AG04449 (cell line): ENCODE data around the gene GGCT.

Experiments used
- CTCF ChIA-PET: fragments of 350-600 bp; formaldehyde crosslinking; extraction: SDS; loops from one replicate; lab custom pipeline; 2021; ENCODE audit warnings: antibody characterized with exemption; lab: Yijun Ruan, JAX
- POLR2A ChIA-PET: fragments of 400-600, 350-600 bp; formaldehyde crosslinking; extraction: SDS; loops from one replicate; lab custom pipeline; 2020; ENCODE audit warnings: antibody characterized with exemption, inconsistent platforms; lab: Yijun Ruan, JAX
- DNase-seq: peaks from one replicate; pipeline ENCODE4 v3.0.0-alpha.2; 2010; ENCODE audit warnings: low read depth, low spot score
- H3K4me3 ChIP-seq: 2 replicates; pipeline ENCODE4 v1.5.1; 2011; ENCODE audit warnings: low read depth, mild to moderate bottlenecking, control low read depth, low read length
- CTCF ChIP-seq: IDR thresholded peaks from one replicate; pipeline ENCODE4 v1.5.1; 2011; ENCODE audit warnings: mild to moderate bottlenecking, moderate library complexity, low read length, control low read depth, inconsistent platforms; ENCODE audit not compliant: insufficient read depth; ENCODE audit errors: missing control alignments

GGCT gene

DNA sequence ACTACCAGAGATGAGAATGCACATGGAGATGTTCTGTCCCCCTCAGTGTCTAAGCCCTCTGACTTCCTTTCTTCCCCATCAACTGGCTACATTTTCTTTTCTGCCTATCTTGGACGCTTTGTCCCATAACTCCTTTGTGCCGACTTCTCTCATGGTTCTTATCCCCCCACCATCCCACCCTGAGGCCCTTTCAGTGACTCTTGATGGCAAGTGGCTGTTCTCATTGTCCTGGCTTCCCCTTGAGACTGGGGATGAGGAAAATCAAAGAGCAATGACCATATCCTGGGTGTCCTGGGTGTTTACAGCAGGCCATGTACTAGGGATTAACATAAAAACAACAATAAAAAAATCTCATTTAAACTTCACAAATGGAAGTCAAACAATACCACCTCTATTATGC, 18.8 kb upstream of the GGCT start:
- DNase-seq: no peak
- CTCF ChIA-PET: interaction anchor here (2.1 to 4.4 kb wide), 2 partner anchors 12 to 26 kb away, joined by 10 to 49 read pairs; no protein-coding TSS in a partner anchor
- TF ChIP-seq CTCF: no peak
- POLR2A ChIA-PET: no interaction called here
- no peak overlapping the region for H3K4me3 ChIP-seq

DNA sequence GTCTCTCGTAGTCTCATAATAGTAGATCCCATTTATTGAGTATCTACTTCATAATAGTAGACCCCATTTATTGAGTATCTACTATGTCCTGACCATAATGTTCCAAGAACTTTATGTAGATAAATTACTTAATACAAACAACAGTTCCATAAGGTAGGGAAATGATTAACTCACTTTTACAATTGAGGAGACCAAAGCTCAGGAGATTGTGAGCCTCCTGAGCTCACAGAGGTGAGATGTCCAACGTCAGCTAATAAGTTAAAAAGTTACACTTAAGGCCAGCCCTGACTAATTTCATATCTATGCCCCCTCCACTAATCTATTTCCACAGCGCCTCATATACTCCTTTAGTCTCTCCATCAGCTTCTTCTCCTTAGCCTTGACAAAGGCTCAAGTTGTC, 17.5 kb upstream of the GGCT start:
- H3K4me3 ChIP-seq: no peak overlapping the region
- no peak for TF ChIP-seq CTCF
- no peak for DNase-seq
- POLR2A ChIA-PET: no interaction called here
- CTCF ChIA-PET: interaction anchor here (1.0 to 4.4 kb wide), 7 partner anchors 11 to 245 kb away, joined by 3 to 49 read pairs (median 8); no protein-coding TSS in a partner anchor

- H3K4me3 ChIP-seq: no peak overlapping the region
- POLR2A ChIA-PET: interaction anchor here (0.6 kb wide), 1 partner anchor 178 kb away, joined by 4 read pairs; no protein-coding TSS in a partner anchor
- CTCF ChIA-PET: interaction anchor here (1.0 to 4.4 kb wide), 7 partner anchors 10 to 245 kb away, joined by 3 to 49 read pairs (median 8); no protein-coding TSS in a partner anchor
- no peak for TF ChIP-seq CTCF
- peak; percentile 17 for DNase-seq
These were observed 16.9 kb upstream of the GGCT start for GRCh38 chr7:30521532-30521931.

DNA sequence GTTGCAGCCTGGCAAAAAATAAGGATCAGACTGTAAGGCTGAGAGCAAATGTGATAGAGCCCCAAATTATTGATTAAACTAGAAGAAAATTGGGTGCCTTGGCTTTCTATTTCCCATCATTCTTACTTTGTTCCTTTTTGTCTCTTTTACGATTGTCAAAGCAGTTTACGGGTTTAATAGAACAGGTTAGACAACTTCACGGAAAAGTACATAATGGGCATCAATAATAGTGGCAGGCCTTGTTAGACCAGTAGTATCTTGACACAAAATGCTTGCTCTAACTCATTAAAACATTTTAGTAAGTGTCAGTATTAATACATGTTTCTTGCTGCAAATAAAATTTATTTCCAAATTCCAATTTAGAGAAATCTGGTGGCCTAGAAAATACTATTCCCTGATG, 14.5 kb upstream of the GGCT start:
- POLR2A ChIA-PET: no interaction called here
- CTCF ChIA-PET: interaction anchor here (4.4 kb wide), 1 partner anchor 8 kb away, joined by 49 read pairs; no protein-coding TSS in a partner anchor
- no peak overlapping the region for H3K4me3 ChIP-seq
- no peak for DNase-seq
- TF ChIP-seq CTCF: no peak

- TF ChIP-seq CTCF: no peak
- DNase-seq: no peak
- POLR2A ChIA-PET: no interaction called here
- H3K4me3 ChIP-seq: no peak overlapping the region
- CTCF ChIA-PET: interaction anchor here (1.2 to 2.1 kb wide), 4 partner anchors 8 to 48 kb away, joined by 4 to 7 read pairs (median 6); no protein-coding TSS in a partner anchor
These were observed 11.1 kb upstream of the GGCT start for GRCh38 chr7:30515761-30516160.

DNA sequence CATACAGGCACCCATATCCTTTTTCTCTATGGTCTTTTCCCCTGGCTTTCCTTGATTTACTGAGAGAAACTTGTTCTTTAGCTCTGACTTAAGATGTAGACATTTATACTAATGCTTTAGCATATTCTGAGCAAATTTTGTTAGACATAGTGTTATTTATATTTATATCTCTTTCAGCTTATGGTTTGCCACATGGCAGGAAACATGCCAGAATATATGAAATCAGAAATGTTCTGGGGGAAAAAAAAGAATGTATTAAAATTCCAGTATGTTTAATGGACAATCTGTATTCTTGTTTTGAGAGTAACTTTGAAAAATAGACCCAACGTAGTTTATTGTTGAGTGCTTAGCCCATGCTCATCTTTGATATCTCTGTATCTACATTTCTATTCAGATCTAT, 10.1 kb upstream of the GGCT start:
- POLR2A ChIA-PET: no interaction called here
- no peak for TF ChIP-seq CTCF
- no peak overlapping the region for H3K4me3 ChIP-seq
- CTCF ChIA-PET: interaction anchor here (1.0 to 2.1 kb wide), 3 partner anchors 9 to 49 kb away, joined by 3 to 7 read pairs (median 5); no protein-coding TSS in a partner anchor
- no peak for DNase-seq
